ENCODE measurements around the gene CCDC86.

- TF ChIP-seq, protein P1, sequence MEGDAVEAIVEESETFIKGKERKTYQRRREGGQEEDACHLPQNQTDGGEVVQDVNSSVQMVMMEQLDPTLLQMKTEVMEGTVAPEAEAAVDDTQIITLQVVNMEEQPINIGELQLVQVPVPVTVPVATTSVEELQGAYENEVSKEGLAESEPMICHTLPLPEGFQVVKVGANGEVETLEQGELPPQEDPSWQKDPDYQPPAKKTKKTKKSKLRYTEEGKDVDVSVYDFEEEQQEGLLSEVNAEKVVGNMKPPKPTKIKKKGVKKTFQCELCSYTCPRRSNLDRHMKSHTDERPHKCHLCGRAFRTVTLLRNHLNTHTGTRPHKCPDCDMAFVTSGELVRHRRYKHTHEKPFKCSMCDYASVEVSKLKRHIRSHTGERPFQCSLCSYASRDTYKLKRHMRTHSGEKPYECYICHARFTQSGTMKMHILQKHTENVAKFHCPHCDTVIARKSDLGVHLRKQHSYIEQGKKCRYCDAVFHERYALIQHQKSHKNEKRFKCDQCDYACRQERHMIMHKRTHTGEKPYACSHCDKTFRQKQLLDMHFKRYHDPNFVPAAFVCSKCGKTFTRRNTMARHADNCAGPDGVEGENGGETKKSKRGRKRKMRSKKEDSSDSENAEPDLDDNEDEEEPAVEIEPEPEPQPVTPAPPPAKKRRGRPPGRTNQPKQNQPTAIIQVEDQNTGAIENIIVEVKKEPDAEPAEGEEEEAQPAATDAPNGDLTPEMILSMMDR (IDR thresholded peaks at IDR 0.05) = no peak
- TF ChIP-seq POLR2AphosphoS5 (IDR thresholded peaks at IDR 0.05; ENCODE audit: insufficient read depth in 1 of 2, low read depth in 1 of 2) (no peak), POLR2A (IDR thresholded peaks at IDR 0.05) (no peak)
These were observed 28.4 kb downstream of the CCDC86 start for GRCh38 chr11:60870276-60870675.

Data from vagina (tissue), 2 donors.